Neuronal stem cell (in vitro differentiated cells): ENCODE measurements around the gene CIDEA.

ENCODE experiments used
- DNase-seq: peaks from one replicate; pipeline ENCODE4 v3.0.0-alpha.2; 2013; ENCODE audit warnings: low spot score
- H2AFZ ChIP-seq: one replicate; pipeline ENCODE4 v1.6.1; 2013; ENCODE audit warnings: mild to moderate bottlenecking, low read length, inconsistent platforms
- H2AK5ac ChIP-seq: 2 replicates; pipeline ENCODE4 v1.6.1; 2013; ENCODE audit warnings: low read depth, mild to moderate bottlenecking, inconsistent platforms, low read length, moderate library complexity, mixed read lengths
- H2BK120ac ChIP-seq: 2 replicates; pipeline ENCODE4 v1.6.1; 2013; ENCODE audit warnings: low read depth, mild to moderate bottlenecking, inconsistent platforms, low read length, moderate library complexity, mixed read lengths
- H2BK12ac ChIP-seq: one replicate; pipeline ENCODE4 v1.6.1; 2013; ENCODE audit warnings: low read length, inconsistent platforms
- H2BK15ac ChIP-seq: 2 replicates; pipeline ENCODE4 v1.6.1; 2013; ENCODE audit warnings: mild to moderate bottlenecking, low read length, inconsistent platforms, mixed read lengths
- H2BK5ac ChIP-seq: one replicate; pipeline ENCODE4 v1.6.1; 2013; ENCODE audit warnings: inconsistent platforms, mild to moderate bottlenecking, low read length, moderate library complexity
- H3K14ac ChIP-seq: one replicate; pipeline ENCODE4 v1.6.1; 2013; ENCODE audit warnings: low read length, inconsistent platforms
- H3K18ac ChIP-seq: 2 replicates; pipeline ENCODE4 v1.6.1; 2013; ENCODE audit warnings: low read length, inconsistent platforms
- H3K23ac ChIP-seq: 2 replicates; pipeline ENCODE4 v1.6.1; 2013; ENCODE audit warnings: low read depth, mild to moderate bottlenecking, mixed read lengths, low read length, inconsistent platforms; ENCODE audit not compliant: poor library complexity
- H3K27ac ChIP-seq: replicated peaks from 3 replicates; pipeline ENCODE4 v1.5.1; 2013; ENCODE audit warnings: low read length, inconsistent platforms
- H3K27me3 ChIP-seq, 3 experiments: 2 replicates each; pipeline ENCODE4 v1.6.1; 2013; ENCODE audit warnings: low read length in 3 of 3, mild to moderate bottlenecking in 2 of 3, inconsistent platforms in 1 of 3, low read depth in 1 of 3, mixed read lengths in 1 of 3, moderate library complexity in 1 of 3; ENCODE audit not compliant: control insufficient read depth in 3 of 3, insufficient read depth in 3 of 3
- H3K36me3 ChIP-seq, 2 donors: replicated peaks in 1 of 2; 2 replicates each; pipeline ENCODE4 v1.6.1; 2013; ENCODE audit warnings: low read length in 2 of 2; ENCODE audit not compliant: control insufficient read depth in 2 of 2, insufficient read depth in 2 of 2
- H3K4ac ChIP-seq: 2 replicates; pipeline ENCODE4 v1.6.1; 2013; ENCODE audit warnings: inconsistent platforms, mild to moderate bottlenecking, low read length, moderate library complexity
- H3K4me1 ChIP-seq, 2 donors: 1 replicate in 1 of 2; 2 replicates in 1 of 2; pipeline ENCODE4 v1.6.1; 2013; ENCODE audit warnings: low read length in 2 of 2, low read depth in 1 of 2; ENCODE audit not compliant: control insufficient read depth in 2 of 2, insufficient read depth in 1 of 2
- H3K4me2 ChIP-seq: one replicate; pipeline ENCODE4 v1.6.1; 2013; ENCODE audit warnings: mild to moderate bottlenecking, low read length, inconsistent platforms; ENCODE audit not compliant: insufficient read depth, poor library complexity, severe bottlenecking
- H3K4me3 ChIP-seq, 2 donors: 2 replicates each; pipeline ENCODE4 v1.5.1; 2013; ENCODE audit warnings: low read length in 2 of 2, mild to moderate bottlenecking in 2 of 2, inconsistent platforms in 1 of 2, moderate library complexity in 1 of 2
- H3K79me1 ChIP-seq: one replicate; pipeline ENCODE4 v1.6.1; 2013; ENCODE audit warnings: low read depth, mild to moderate bottlenecking, inconsistent platforms, low read length, moderate library complexity
- H3K9ac ChIP-seq: one replicate; pipeline ENCODE4 v1.6.1; 2013; ENCODE audit warnings: mild to moderate bottlenecking, low read depth, low read length, inconsistent platforms; ENCODE audit not compliant: poor library complexity
- H3K9me3 ChIP-seq, 2 donors: replicated peaks in 1 of 2; 2 replicates each; pipeline versions ENCODE3 to v1.6.1; 2013; ENCODE audit warnings: low read length in 2 of 2, mild to moderate bottlenecking in 2 of 2, inconsistent platforms in 1 of 2, low read depth in 1 of 2, mixed read lengths in 1 of 2, moderate library complexity in 1 of 2; ENCODE audit not compliant: control insufficient read depth in 2 of 2, insufficient read depth in 1 of 2
- H4K8ac ChIP-seq: one replicate; pipeline ENCODE4 v1.6.1; 2013; ENCODE audit warnings: low read depth, mild to moderate bottlenecking, inconsistent platforms, low read length, moderate library complexity
- H4K91ac ChIP-seq: one replicate; pipeline ENCODE4 v1.6.1; 2013; ENCODE audit warnings: low read length, low read depth, mild to moderate bottlenecking, inconsistent platforms; ENCODE audit not compliant: poor library complexity
- WGBS, 2 donors: extraction: QIAGEN DNeasy Blood & Tissue Kit; methylation state at CpG; one replicate each; pipeline ENCODE4 v1.1.7; 2013; ENCODE audit warnings: missing lambda C conversion rate in 2 of 2, mixed read lengths in 1 of 2; ENCODE audit not compliant: insufficient read length in 2 of 2, insufficient replicate concordance in 1 of 2; ENCODE audit errors: extremely low coverage in 2 of 2; 5-methylcytosine and 5-hydroxymethylcytosine counted together

CIDEA gene

DNA sequence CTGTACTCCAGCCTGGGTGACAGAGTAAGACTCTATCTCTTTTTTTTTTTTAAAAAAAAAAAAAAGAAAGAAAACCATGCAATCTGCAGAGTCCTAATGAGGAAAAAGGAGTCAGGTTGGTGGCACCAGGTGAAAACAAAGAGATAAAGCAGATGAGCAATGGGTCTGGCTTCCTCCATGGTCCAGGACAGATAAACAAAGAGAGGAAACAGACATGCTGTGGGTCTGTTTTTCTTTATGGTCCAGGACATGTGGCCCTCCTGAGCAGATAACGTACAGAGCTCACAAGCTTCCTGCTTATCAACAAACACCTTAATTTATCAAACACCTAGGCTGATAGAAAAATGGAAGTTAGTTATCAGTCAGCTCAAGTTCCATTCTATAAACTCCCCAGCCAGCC, 29.5 kb downstream of the CIDEA start:
- Histone ChIP-seq H3K23ac (no peak overlapping the region), H3K36me3 (no peaks in the 10 kb centered on the region), H3K27me3 (peaks cover 7 to 44% (median 19%) of the 10 kb centered on the region in 3 experiments), H3K4me2 (no peak overlapping the region), H2BK120ac (no peak overlapping the region), H3K4ac (no peak overlapping the region), H3K9ac (no peak overlapping the region), H3K4me3 (no peak overlapping the region), H3K9me3 (no peaks in the 10 kb centered on the region), H3K14ac (no peak overlapping the region), H4K8ac (no peak overlapping the region), H3K79me1 (no peaks in the 10 kb centered on the region), H2BK5ac (no peak overlapping the region), H2AK5ac (no peak overlapping the region), H3K4me1 (peaks cover 22 to 28% of the 10 kb centered on the region in 2 donors), H2BK12ac (no peak overlapping the region), H2BK15ac (no peak overlapping the region), H3K18ac (no peak overlapping the region), H4K91ac (no peak overlapping the region), H3K27ac (no peak overlapping the region), H2AFZ (no peak overlapping the region)
- WGBS, 2 donors = no CpG with 5 or more reads among the region's 1 CpG
- no peak for DNase-seq

- Histone ChIP-seq H3K27me3 (peaks cover 7 to 65% (median 24%) of the 10 kb centered on the region in 3 experiments), H2BK5ac (peak overlapping the region; percentile 71), H2BK120ac (no peak overlapping the region), H3K4ac (no peak overlapping the region), H3K36me3 (no peaks in the 10 kb centered on the region), H3K14ac (peak overlapping the region; percentile 74), H3K4me2 (peak overlapping the region; percentile 99), H2BK12ac (no peak overlapping the region), H3K27ac (no peak overlapping the region), H3K18ac (peak overlapping the region; percentile 89), H3K79me1 (no peaks in the 10 kb centered on the region), H2AFZ (peak overlapping the region; percentile 78), H2BK15ac (peak overlapping the region; percentile 38), H3K23ac (peak overlapping the region; percentile 40), H4K91ac (no peak overlapping the region), H3K4me1 (peaks cover 18 to 19% of the 10 kb centered on the region in 2 donors), H4K8ac (no peak overlapping the region), H2AK5ac (no peak overlapping the region), H3K9ac (peak overlapping the region; percentile 53), H3K9me3 (no peaks in the 10 kb centered on the region), H3K4me3 (peak overlapping the region in 1 of 2 donors; percentile 75)
- DNase-seq = no peak
- WGBS, 2 donors = no CpG with 5 or more reads among the region's 37 CpGs
Observed at GRCh38 chr18:12287131-12287681, 33.0 kb downstream of the CIDEA start.

DNA sequence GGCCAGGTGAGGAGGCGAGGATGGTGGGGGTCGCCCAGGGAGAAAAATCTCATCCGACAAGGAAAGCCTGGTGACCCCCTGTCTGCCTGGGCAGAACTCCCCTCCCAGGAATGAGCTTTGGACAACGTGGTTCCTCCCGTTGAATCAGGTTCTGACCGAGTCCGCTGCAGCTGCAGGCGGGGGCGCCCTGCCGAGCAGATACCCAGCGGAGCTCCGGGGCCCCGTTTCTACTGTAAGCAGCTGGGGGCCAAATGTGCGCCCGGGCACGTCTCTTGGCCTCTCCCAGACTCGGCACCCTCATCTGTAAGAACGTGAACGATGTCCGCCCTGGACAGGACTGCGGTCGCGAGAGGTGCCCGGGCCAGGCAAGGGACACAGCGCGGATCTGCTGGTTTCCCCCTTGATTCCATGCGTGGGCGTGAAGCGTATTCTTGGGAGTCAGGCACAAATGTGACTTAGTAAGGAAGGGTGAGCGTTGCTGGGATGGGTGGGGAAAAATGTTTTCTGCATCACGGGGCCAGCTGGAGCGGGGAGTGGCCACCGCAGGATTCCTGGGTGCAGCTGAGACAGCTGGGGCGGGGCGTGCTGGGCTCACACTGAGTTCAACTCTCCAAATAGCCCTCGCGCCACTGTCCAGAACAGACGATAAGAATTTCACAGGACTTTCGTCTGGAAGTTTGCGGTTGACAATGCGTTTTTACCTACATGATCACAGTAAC, 33.7 kb downstream of the CIDEA start:
- no peaks in the 10 kb centered on the region for H3K9me3 ChIP-seq
- H3K27me3 ChIP-seq = peaks cover 7 to 65% (median 24%) of the 10 kb centered on the region in 3 experiments
- H3K4ac ChIP-seq = no peak overlapping the region
- no peak overlapping the region for H3K27ac ChIP-seq
- peak overlapping the region; percentile 73 for H3K23ac ChIP-seq
- no peak overlapping the region for H4K8ac ChIP-seq
- no peak overlapping the region for H2BK12ac ChIP-seq
- H2AFZ ChIP-seq = peak overlapping the region; percentile 78
- H2BK5ac ChIP-seq = peak overlapping the region; percentile 71
- H2AK5ac ChIP-seq = no peak overlapping the region
- H2BK15ac ChIP-seq = peak overlapping the region; percentile 35
- H3K14ac ChIP-seq = no peak overlapping the region
- peak overlapping the region; percentile 79 for H3K9ac ChIP-seq
- peaks cover 12 to 15% of the 10 kb centered on the region in 2 donors for H3K4me1 ChIP-seq
- H3K4me3 ChIP-seq = peak overlapping the region; percentile 30 to 75
- no peaks in the 10 kb centered on the region for H3K79me1 ChIP-seq
- H2BK120ac ChIP-seq = no peak overlapping the region
- peak overlapping the region; percentile 99 for H3K4me2 ChIP-seq
- H3K36me3 ChIP-seq = no peaks in the 10 kb centered on the region
- no CpG with 5 or more reads among the region's 41 CpGs for WGBS, 2 donors
- no peak for DNase-seq
- peak overlapping the region; percentile 76 for H3K18ac ChIP-seq
- no peak overlapping the region for H4K91ac ChIP-seq

- no peak overlapping the region for H2BK5ac ChIP-seq
- H2AFZ ChIP-seq = peak overlapping the region; percentile 78
- H3K27me3 ChIP-seq = peaks cover 7 to 65% (median 24%) of the 10 kb centered on the region in 3 experiments
- peaks cover 12 to 15% of the 10 kb centered on the region in 2 donors for H3K4me1 ChIP-seq
- WGBS, 2 donors = no CpG with 5 or more reads among the region's 10 CpGs
- peak overlapping the region; percentile 35 for H2BK15ac ChIP-seq
- no peak overlapping the region for H3K4ac ChIP-seq
- peak overlapping the region; percentile 30 to 75 for H3K4me3 ChIP-seq
- DNase-seq = no peak
- no peak overlapping the region for H4K8ac ChIP-seq
- no peak overlapping the region for H4K91ac ChIP-seq
- H3K36me3 ChIP-seq = no peaks in the 10 kb centered on the region
- no peak overlapping the region for H3K14ac ChIP-seq
- no peak overlapping the region for H3K23ac ChIP-seq
- no peak overlapping the region for H3K27ac ChIP-seq
- no peak overlapping the region for H2AK5ac ChIP-seq
- H3K9ac ChIP-seq = no peak overlapping the region
- no peaks in the 10 kb centered on the region for H3K79me1 ChIP-seq
- H2BK120ac ChIP-seq = no peak overlapping the region
- no peak overlapping the region for H2BK12ac ChIP-seq
- no peaks in the 10 kb centered on the region for H3K9me3 ChIP-seq
- H3K18ac ChIP-seq = peak overlapping the region; percentile 35
- H3K4me2 ChIP-seq = peak overlapping the region; percentile 99
Observed at GRCh38 chr18:12288403-12288755, 34.2 kb downstream of the CIDEA start.
